Suprapubic skin (tissue), 3 donors: Measurements from ENCODE around the gene COL9A1.

ENCODE experiments used
- EP300 ChIP-seq: sonication (generic); formaldehyde crosslinking; IDR thresholded peaks from one replicate; pipeline ENCODE4 v1.6.1; 2017; ENCODE audit warnings: antibody characterized with exemption
- TF ChIP-seq, protein P1 (sequence below), 2 donors: fragments of 200-600 bp in 1 of 2; fragments of 450-650 bp in 1 of 2; sonication (generic) in 1 of 2; IDR thresholded peaks; one replicate each; pipeline ENCODE4 v1.5.1; 2016 to 2019; ENCODE audit warnings: antibody characterized with exemption in 2 of 2, mild to moderate bottlenecking in 1 of 2, moderate library complexity in 1 of 2

DNA sequence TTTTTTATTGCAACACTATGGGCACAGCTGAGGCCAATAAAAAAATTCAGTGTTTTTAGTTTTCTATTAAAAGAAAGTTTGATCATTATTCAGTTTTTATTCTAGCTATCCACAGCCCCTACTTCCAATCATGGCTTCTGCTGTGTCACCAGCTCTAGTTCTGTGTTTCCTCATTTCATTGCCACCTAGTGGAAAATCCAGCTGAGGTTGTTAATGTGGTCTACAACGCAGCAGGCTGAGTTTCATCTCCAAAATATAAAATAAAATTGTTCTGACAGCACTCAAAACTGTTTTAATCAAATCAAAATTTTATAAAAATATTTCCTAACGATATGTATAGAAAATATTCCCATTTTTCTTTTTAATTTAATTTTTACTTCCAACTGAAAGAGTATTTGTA is 13.6 kb downstream of the COL9A1 start:
- TF ChIP-seq, protein P1, sequence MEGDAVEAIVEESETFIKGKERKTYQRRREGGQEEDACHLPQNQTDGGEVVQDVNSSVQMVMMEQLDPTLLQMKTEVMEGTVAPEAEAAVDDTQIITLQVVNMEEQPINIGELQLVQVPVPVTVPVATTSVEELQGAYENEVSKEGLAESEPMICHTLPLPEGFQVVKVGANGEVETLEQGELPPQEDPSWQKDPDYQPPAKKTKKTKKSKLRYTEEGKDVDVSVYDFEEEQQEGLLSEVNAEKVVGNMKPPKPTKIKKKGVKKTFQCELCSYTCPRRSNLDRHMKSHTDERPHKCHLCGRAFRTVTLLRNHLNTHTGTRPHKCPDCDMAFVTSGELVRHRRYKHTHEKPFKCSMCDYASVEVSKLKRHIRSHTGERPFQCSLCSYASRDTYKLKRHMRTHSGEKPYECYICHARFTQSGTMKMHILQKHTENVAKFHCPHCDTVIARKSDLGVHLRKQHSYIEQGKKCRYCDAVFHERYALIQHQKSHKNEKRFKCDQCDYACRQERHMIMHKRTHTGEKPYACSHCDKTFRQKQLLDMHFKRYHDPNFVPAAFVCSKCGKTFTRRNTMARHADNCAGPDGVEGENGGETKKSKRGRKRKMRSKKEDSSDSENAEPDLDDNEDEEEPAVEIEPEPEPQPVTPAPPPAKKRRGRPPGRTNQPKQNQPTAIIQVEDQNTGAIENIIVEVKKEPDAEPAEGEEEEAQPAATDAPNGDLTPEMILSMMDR (IDR thresholded peaks at IDR 0.05), result no peak
- TF ChIP-seq EP300, result no peak
